ENCODE results near the gene CTSW. TPM values are rescaled to one million over a fixed set of nuclear protein-coding genes. Genes with fewer than 3 reads are reported as not detected.

CTSW gene
- total RNA-seq, 1 experiment from 2014 or later, result not detected

DNA sequence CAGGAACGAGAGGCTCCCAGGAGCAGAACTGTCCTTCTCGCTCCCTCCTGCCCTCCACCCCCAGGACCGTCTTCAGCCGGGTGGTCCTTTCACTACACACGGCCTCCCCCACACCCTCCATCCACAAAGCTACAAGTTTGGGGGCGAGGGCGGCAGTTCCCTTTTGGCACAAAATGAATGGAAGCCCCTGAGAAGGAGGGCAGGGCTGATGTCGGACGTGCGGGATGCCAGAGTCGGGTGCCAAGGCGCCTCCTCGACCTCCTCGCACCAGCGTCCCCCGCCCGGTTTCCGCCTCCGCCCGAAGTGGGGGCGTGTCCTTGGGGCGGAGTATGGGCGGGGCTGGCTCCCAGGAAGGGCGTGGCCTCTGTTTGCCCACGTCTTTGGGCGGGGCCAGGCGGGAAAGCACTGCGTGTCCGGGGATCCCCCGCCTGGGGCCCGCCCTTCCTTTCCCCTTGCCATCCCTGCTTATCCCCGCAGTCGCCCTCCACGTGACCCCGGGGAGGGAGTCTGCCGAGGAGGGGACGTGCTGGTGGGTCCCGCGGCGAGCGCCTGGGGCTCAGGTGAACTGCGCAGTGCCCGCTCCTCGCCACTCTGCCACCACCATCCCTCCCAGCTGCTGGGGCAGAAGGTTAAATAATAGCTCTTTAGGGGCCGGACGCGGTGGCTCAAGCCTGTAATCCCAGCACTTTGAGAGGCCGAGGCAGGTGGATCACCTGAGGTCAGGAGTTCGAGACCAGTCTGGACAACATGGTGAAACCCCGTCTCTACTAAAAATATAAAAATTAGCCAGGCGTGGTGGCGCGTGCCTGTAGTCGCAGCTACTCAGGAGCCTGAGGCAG is 6.1 kb upstream of the CTSW start (continued):
- TF ChIP-seq, protein P1, sequence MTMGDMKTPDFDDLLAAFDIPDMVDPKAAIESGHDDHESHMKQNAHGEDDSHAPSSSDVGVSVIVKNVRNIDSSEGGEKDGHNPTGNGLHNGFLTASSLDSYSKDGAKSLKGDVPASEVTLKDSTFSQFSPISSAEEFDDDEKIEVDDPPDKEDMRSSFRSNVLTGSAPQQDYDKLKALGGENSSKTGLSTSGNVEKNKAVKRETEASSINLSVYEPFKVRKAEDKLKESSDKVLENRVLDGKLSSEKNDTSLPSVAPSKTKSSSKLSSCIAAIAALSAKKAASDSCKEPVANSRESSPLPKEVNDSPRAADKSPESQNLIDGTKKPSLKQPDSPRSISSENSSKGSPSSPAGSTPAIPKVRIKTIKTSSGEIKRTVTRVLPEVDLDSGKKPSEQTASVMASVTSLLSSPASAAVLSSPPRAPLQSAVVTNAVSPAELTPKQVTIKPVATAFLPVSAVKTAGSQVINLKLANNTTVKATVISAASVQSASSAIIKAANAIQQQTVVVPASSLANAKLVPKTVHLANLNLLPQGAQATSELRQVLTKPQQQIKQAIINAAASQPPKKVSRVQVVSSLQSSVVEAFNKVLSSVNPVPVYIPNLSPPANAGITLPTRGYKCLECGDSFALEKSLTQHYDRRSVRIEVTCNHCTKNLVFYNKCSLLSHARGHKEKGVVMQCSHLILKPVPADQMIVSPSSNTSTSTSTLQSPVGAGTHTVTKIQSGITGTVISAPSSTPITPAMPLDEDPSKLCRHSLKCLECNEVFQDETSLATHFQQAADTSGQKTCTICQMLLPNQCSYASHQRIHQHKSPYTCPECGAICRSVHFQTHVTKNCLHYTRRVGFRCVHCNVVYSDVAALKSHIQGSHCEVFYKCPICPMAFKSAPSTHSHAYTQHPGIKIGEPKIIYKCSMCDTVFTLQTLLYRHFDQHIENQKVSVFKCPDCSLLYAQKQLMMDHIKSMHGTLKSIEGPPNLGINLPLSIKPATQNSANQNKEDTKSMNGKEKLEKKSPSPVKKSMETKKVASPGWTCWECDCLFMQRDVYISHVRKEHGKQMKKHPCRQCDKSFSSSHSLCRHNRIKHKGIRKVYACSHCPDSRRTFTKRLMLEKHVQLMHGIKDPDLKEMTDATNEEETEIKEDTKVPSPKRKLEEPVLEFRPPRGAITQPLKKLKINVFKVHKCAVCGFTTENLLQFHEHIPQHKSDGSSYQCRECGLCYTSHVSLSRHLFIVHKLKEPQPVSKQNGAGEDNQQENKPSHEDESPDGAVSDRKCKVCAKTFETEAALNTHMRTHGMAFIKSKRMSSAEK (CRISPR knock-in tag; IDR thresholded peaks at IDR 0.05; ENCODE audit: borderline replicate concordance), result no peak
- TF ChIP-seq EMX1 (CRISPR knock-in tag; IDR thresholded peaks at IDR 0.05) (no peak), JAZF1 (CRISPR knock-in tag; IDR thresholded peaks at IDR 0.05) (no peak), KAT7 (CRISPR knock-in tag; IDR thresholded peaks at IDR 0.05; ENCODE audit: borderline replicate concordance) (no peak), CREB1 (CRISPR knock-in tag; IDR thresholded peaks at IDR 0.05) (no peak), ELF4 (CRISPR knock-in tag; IDR thresholded peaks at IDR 0.05; ENCODE audit: low read depth) (no peak), SP1 (CRISPR knock-in tag; conservative IDR thresholded peaks at IDR 0.05) (peak; percentile 100), ZMAT4 (CRISPR knock-in tag; IDR thresholded peaks at IDR 0.05) (no peak), SMAD3 (CRISPR knock-in tag; IDR thresholded peaks at IDR 0.05; ENCODE audit: borderline replicate concordance) (no peak), CDX4 (CRISPR knock-in tag; IDR thresholded peaks at IDR 0.05; ENCODE audit: borderline replicate concordance) (no peak), ZNF423 (CRISPR knock-in tag; IDR thresholded peaks at IDR 0.05) (peak; percentile 52; the same call in 1 of the 2 replicates), JUN (CRISPR knock-in tag; IDR thresholded peaks at IDR 0.05) (no peak), CTCF (IDR thresholded peaks at IDR 0.05) (no peak), SOX15 (CRISPR knock-in tag; IDR thresholded peaks at IDR 0.05) (no peak), NR1H2 (CRISPR knock-in tag; IDR thresholded peaks at IDR 0.05) (no peak)
- TF ChIP-seq, protein P2, sequence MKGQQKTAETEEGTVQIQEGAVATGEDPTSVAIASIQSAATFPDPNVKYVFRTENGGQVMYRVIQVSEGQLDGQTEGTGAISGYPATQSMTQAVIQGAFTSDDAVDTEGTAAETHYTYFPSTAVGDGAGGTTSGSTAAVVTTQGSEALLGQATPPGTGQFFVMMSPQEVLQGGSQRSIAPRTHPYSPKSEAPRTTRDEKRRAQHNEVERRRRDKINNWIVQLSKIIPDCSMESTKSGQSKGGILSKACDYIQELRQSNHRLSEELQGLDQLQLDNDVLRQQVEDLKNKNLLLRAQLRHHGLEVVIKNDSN (CRISPR knock-in tag; IDR thresholded peaks at IDR 0.05), result peak; percentile 96
- TF ChIP-seq, protein P3, sequence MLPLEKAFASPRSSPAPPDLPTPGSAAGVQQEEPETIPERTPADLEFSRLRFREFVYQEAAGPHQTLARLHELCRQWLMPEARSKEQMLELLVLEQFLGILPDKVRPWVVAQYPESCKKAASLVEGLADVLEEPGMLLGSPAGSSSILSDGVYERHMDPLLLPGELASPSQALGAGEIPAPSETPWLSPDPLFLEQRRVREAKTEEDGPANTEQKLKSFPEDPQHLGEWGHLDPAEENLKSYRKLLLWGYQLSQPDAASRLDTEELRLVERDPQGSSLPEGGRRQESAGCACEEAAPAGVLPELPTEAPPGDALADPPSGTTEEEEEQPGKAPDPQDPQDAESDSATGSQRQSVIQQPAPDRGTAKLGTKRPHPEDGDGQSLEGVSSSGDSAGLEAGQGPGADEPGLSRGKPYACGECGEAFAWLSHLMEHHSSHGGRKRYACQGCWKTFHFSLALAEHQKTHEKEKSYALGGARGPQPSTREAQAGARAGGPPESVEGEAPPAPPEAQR (CRISPR knock-in tag; IDR thresholded peaks at IDR 0.05), result 0 out of 2 replicates have a peak, but pooled peaks have one; percentile 37
- TF ChIP-seq, protein P4, sequence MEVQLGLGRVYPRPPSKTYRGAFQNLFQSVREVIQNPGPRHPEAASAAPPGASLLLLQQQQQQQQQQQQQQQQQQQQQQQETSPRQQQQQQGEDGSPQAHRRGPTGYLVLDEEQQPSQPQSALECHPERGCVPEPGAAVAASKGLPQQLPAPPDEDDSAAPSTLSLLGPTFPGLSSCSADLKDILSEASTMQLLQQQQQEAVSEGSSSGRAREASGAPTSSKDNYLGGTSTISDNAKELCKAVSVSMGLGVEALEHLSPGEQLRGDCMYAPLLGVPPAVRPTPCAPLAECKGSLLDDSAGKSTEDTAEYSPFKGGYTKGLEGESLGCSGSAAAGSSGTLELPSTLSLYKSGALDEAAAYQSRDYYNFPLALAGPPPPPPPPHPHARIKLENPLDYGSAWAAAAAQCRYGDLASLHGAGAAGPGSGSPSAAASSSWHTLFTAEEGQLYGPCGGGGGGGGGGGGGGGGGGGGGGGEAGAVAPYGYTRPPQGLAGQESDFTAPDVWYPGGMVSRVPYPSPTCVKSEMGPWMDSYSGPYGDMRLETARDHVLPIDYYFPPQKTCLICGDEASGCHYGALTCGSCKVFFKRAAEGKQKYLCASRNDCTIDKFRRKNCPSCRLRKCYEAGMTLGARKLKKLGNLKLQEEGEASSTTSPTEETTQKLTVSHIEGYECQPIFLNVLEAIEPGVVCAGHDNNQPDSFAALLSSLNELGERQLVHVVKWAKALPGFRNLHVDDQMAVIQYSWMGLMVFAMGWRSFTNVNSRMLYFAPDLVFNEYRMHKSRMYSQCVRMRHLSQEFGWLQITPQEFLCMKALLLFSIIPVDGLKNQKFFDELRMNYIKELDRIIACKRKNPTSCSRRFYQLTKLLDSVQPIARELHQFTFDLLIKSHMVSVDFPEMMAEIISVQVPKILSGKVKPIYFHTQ (CRISPR knock-in tag; IDR thresholded peaks at IDR 0.05), result no peak
- TF ChIP-seq, protein P5, sequence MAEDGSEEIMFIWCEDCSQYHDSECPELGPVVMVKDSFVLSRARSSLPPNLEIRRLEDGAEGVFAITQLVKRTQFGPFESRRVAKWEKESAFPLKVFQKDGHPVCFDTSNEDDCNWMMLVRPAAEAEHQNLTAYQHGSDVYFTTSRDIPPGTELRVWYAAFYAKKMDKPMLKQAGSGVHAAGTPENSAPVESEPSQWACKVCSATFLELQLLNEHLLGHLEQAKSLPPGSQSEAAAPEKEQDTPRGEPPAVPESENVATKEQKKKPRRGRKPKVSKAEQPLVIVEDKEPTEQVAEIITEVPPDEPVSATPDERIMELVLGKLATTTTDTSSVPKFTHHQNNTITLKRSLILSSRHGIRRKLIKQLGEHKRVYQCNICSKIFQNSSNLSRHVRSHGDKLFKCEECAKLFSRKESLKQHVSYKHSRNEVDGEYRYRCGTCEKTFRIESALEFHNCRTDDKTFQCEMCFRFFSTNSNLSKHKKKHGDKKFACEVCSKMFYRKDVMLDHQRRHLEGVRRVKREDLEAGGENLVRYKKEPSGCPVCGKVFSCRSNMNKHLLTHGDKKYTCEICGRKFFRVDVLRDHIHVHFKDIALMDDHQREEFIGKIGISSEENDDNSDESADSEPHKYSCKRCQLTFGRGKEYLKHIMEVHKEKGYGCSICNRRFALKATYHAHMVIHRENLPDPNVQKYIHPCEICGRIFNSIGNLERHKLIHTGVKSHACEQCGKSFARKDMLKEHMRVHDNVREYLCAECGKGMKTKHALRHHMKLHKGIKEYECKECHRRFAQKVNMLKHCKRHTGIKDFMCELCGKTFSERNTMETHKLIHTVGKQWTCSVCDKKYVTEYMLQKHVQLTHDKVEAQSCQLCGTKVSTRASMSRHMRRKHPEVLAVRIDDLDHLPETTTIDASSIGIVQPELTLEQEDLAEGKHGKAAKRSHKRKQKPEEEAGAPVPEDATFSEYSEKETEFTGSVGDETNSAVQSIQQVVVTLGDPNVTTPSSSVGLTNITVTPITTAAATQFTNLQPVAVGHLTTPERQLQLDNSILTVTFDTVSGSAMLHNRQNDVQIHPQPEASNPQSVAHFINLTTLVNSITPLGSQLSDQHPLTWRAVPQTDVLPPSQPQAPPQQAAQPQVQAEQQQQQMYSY (CRISPR knock-in tag; IDR thresholded peaks at IDR 0.05), result no peak
- TF ChIP-seq, protein P6, sequence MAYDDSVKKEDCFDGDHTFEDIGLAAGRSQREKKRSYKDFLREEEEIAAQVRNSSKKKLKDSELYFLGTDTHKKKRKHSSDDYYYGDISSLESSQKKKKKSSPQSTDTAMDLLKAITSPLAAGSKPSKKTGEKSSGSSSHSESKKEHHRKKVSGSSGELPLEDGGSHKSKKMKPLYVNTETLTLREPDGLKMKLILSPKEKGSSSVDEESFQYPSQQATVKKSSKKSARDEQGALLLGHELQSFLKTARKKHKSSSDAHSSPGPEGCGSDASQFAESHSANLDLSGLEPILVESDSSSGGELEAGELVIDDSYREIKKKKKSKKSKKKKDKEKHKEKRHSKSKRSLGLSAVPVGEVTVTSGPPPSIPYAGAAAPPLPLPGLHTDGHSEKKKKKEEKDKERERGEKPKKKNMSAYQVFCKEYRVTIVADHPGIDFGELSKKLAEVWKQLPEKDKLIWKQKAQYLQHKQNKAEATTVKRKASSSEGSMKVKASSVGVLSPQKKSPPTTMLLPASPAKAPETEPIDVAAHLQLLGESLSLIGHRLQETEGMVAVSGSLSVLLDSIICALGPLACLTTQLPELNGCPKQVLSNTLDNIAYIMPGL (CRISPR knock-in tag; IDR thresholded peaks at IDR 0.05), result no peak
